Left cardiac atrium (tissue), 4 donors: ENCODE measurements around the gene BRF1. TPM values are rescaled to one million over a fixed set of nuclear protein-coding genes. Genes with fewer than 3 reads are reported as not detected.

Experiments used
- ATAC-seq, 2 donors: fragments of 200-7000 bp; cut with Tn5 transposase; one replicate each; pipeline ENCODE4 v1.9.1; 2020; ENCODE audit warnings: mild to moderate bottlenecking in 2 of 2, moderate library complexity in 2 of 2
- DNase-seq: peaks from one replicate; pipeline ENCODE4 v3.0.0-alpha.2; 2020
- intact Hi-C, 2 donors: fragments of 100-400 bp; cut with DNase I; formaldehyde crosslinking; loops; one replicate each; pipeline versions ENCODE4 v1.14.1 to v1.15.1; 2022 to 2023
- total RNA-seq, 2 donors: library from RNA; stranded (reverse); fragmentation: NEBNext Ultra II Directional; extraction: Animal tissue kit (Norgen Biotek cat#: 25700); gene quantifications; one replicate each; pipeline ENCODE4 v1.2.1, GENCODE V29; 2021
- donor health status: DM: no; HTN: yes; CAD: no.
- donor health status: DM: no; HTN: yes; CAD: no; lungs with severe emphysema.
- donor health status: DM: yes; HTN: yes; CAD: no.
- donor health status: Dilated cardiomyopathy.

The BRF1 gene
- total RNA-seq, 2 donors from 2014 or later, result 18.8 to 20.0 TPM

DNA sequence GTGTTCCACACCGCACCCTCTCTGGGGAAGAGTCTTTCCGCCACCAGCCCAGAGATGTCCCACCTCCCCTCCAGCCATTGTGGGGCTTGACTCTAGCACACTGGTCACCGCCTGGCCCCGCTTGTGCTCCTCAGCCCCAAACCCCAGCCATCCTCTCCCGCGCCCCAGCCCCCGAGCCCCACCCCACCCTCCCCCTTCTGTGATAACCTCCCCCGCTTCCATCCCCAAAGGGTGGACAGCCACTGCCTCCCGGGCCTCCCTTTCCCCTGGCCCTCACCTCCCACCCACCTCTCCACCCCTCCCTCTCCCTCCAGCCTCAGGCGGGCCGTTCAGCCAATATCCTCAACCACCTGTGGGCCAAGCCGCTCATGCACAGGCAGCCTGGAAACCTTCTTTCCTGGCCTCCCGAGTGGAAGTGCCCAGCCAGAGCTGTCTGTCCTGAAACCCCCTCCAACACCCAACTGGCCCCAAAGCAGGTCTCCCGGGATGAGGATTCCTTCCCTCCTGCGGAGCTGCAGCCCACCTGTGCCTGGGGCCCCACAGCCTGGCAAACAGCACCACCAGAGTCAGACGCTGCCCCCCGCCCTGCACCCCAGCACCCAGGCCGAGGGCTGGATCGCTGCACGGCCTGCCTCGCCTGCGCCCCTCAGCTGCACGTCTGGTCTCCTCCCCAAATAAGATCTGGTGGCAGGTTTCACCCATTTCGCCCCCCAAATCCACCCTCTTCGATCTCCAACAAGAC, 92.6 kb downstream of the BRF1 start:
- intact Hi-C loops, result loop anchor here in 1 of 2 donors (10.0 kb wide), 1 partner anchor 317 kb away; the partner anchor contains the start of gene TMEM121
- no peak for ATAC-seq
- DNase-seq, result no peak

DNA sequence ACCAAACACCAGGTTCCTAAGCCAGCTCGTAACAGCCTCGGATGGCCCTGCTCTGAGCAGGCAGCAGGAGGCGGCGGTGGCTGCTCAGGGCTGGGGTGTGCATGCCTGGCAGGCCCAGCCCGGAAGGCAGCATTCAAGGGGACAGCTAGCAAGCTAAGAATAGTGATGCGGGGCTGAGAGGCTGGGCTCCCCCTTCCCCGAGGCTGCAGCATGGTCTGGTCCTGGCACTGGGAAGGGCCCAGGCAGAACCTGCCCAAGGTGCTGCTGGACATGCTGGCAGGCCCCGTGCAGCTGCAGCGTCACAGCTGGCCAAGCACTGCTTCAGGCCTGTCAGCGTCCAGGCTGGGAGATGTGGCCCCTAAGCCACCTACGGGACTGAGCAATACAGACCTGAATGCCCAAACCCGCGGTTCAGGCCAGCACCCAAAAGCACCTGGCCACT, 93.3 kb downstream of the BRF1 start:
- intact Hi-C loops, result loop anchor here in 1 of 2 donors (10.0 kb wide), 1 partner anchor 317 kb away; the partner anchor contains the start of gene TMEM121
- DNase-seq (no peak), ATAC-seq (peak in 1 of 2 donors; percentile 9)

GRCh38 chr14:105206873-105207272, 93.9 kb downstream of the BRF1 start:
- ATAC-seq (no peak), DNase-seq (no peak)
- intact Hi-C loops, result loop anchor here in 1 of 2 donors (10.0 kb wide), 1 partner anchor 318 kb away; the partner anchor contains the start of gene TMEM121

DNA sequence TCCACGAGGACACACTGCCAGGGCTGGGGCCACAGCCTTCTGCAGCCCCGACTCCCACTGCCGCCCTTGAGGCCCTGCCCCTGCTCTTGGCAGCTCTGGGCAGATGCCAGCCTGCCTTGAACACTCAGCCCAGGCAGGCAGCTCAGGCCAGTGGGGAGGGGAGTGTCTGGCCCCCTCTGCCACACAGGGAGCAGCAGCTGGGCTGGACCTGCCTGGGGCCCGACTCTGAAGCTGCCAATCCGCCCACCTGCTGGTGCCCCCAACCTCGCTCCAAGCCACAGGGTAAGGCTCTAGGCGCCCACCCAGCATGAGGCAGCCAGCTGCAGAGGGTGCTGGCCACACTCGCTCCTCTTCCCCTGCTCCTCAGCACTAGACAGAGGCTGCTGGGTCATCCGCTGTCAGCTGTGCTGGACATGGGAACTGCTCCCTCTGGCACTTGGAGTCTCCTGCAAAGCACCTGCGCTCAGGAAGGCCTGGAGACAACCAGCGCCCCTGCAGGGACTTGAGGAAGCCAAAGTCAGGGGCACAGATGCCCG, 95.1 kb downstream of the BRF1 start:
- DNase-seq (no peak), ATAC-seq (peak; percentile 30 to 32)
- intact Hi-C loops, result loop anchor here in 1 of 2 donors (10.0 kb wide), 1 partner anchor 319 kb away; the partner anchor contains the start of gene TMEM121

GRCh38 chr14:105204931-105205672, 95.7 kb downstream of the BRF1 start:
- intact Hi-C loops, result loop anchor here (5.0 to 10.0 kb wide), 3 partner anchors 77 to 320 kb away; partner anchors contain the start of gene TMEM121 (in 1 of the 2)
- ATAC-seq (peak in 1 of 2 donors; percentile 29), DNase-seq (no peak)

GRCh38 chr14:105204206-105204930, 96.4 kb downstream of the BRF1 start:
- intact Hi-C loops, result loop anchor here (5.0 to 10.0 kb wide), 3 partner anchors 78 to 320 kb away; partner anchors contain the start of gene TMEM121 (in 1 of the 2)
- peak; percentile 47 to 79 for ATAC-seq

DNA sequence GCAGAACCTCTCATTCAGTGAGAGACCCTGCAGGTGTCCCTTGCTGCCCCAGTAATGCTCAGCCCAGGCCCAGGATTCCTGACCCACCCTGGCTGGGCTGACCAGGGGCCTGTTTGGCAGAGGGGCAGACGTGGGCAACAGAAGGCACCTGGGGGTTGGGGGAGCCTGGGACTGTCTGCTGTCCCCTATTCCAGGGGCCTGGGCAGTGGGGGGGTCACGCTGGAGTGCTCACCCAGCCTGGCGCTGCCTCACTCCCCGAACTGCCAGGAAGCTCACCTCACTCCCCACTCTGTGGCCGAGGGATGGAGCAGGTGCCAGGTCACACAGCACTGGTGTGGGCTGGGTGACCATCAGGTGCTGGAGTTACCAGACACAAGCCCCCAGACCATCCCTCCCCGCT, 97.1 kb downstream of the BRF1 start:
- intact Hi-C loops, result loop anchor here (5.0 to 10.0 kb wide), 3 partner anchors 79 to 321 kb away; partner anchors contain the start of gene TMEM121 (in 1 of the 2)
- ATAC-seq (no peak), DNase-seq (no peak)

More at GRCh38 chr14:105204206-105204930, 96.4 kb downstream of the BRF1 start:
- peak; percentile 66 for DNase-seq

DNA sequence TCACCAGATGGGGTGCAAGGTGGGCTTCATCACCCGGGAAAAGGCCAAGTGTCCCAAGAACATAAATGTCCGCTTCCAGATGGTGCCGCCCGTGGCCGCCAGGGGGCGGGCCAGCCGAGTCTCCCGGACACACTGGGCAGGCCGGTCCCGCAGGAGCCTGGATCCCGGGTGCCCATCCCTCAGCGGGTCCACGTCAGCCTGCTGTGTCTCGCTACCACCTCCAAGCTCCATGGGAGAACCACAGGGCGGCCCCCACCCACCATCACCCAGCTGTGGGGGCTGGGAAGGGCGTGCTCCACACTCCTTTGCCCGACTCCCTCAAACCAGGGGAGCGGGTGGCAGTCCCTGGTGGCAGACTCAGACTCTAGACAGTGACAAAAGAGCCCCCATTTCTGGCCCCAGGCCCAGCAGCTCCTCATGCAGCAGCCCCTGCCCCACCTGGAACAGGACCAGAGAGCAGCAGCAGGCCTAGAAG, 97.7 kb downstream of the BRF1 start:
- intact Hi-C loops, result loop anchor here (5.0 to 10.0 kb wide), 3 partner anchors 79 to 322 kb away; partner anchors contain the start of gene TMEM121 (in 1 of the 2)
- peak; percentile 47 to 60 for ATAC-seq
- DNase-seq, result peak; percentile 80

- DNase-seq (no peak), ATAC-seq (no peak)
- intact Hi-C loops, result loop anchor here (5.0 to 10.0 kb wide), 3 partner anchors 80 to 323 kb away; partner anchors contain the start of gene TMEM121 (in 1 of the 2)
Observed at GRCh38 chr14:105201925-105202513, 98.8 kb downstream of the BRF1 start.

DNA sequence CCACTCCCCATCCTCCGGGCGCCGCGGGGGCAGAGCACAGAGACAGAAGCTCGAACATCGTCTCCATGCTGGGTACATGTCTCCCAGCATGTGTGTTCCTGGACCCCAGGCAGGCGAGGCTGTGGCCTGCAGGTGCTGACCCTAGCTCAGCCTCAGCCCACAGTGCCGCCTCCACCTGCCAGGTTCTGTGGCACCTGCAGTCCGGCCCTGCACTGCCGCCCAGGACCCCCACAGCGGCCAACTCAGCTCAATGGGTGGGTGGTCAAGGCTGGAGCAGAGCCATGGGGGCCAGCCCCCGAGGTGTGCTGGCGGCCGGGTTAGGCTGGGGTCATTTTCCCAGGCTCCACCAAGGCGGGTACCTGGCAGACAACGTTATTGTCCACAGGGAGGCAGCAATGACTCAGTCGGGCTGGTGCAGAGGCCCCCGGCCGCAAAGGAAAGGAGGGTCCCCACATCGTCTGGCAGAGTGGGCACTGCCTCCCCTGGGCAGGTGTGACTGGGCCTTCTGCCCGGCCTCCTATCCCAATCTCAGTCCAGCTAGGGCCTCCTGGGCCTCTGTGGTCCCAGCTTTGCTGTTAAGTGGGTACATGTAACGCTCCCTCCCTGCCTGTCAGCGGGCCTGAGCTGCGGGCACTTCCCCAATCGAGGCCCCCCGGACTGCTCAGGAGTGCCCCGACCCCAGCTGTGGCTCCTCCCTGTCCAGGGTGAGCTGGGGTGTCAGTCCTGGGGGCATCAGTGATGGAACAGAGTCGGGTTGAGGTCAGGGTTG, 99.5 kb downstream of the BRF1 start:
- ATAC-seq (no peak), DNase-seq (no peak)
- intact Hi-C loops, result loop anchor here (5.0 to 10.0 kb wide), 3 partner anchors 81 to 323 kb away; partner anchors contain the start of gene TMEM121 (in 1 of the 2)

DNA sequence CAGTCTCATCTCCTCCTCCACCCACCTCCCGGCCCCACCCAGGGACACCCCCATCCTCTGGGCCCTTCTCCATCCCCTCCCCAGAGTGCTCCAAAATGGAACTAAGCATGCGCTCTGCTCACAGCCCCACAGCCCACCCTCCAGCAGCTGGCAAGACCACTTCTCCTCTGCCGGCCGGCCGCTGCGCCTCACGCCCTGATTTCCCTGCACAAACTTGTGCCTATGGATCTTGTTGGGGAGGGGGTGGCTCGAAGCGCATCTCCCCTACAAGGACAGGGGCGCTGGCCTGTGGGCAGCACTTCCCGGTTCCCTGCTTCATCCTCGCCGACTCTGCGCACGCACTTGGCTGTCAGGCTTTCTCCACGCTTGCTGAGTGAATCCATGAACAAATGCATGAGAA, 100.2 kb downstream of the BRF1 start:
- DNase-seq (no peak), ATAC-seq (no peak)
- intact Hi-C loops, result loop anchor here (5.0 to 10.0 kb wide), 3 partner anchors 82 to 324 kb away; partner anchors contain the start of gene TMEM121 (in 1 of the 2)

DNA sequence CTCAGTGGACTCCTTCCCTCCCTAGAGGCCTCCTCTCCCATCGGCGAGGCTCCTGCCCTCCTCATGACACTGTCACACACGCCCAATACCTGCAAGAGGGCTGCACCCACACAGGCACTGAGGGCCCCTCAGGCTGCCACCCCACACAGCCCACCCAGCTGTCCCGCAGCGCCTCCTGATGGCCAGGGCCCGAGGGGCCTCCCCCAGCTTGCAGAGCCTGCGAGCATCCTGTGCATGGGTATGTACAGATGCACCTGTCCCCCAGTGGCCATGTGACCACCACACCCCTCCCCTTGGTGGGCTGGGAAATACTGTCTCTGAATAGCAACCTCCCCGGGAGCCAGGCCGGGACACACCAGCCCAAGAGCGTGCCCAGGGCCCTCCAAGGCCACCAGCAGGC, 100.7 kb downstream of the BRF1 start:
- ATAC-seq (no peak), DNase-seq (no peak)
- intact Hi-C loops, result loop anchor here (5.0 to 10.0 kb wide), 3 partner anchors 82 to 325 kb away; partner anchors contain the start of gene TMEM121 (in 1 of the 2)

DNA sequence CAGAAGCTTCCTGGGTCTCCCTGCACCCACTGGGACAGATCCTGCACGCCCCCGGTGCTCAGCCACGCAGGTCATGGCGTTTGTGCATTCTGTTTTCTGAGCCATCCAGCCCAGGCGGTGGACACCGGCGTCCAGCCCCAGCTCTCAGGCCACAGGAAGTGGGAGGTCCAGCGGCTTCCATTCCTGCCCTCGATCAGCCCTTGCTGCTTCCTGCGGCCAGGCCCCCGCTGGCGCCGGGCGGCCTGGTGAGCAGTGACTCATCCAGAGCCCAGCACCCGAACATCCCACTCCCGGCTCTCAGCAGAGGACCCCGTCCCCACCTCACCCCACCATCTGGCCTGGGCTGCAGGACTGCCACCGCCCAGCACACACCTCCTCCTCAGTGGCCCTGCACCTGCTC, 101.7 kb downstream of the BRF1 start:
- intact Hi-C loops, result no loop called here
- peak; percentile 76 for DNase-seq
- ATAC-seq, result peak; percentile 3 to 10

DNA sequence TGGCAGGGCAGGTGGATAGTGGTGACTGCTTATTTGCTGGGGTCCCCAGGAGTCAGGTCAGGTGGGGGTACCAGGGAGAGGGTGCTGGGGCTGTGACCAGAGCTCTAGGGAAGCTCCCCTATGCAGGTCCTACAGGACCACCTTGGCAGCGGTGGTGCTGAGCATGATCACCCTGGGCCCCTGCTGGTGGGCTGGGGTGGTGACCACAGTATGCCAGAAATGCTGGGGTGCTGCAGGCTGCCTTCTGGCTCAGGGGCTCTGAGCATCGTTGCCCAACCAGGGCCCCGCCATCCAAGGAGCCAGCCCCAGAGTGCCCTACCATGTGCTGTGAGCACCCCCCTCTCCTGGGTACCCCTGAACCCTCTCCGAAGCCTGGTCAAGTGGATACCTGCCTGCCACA, 102.2 kb downstream of the BRF1 start:
- intact Hi-C loops, result no loop called here
- ATAC-seq (no peak), DNase-seq (no peak)

DNA sequence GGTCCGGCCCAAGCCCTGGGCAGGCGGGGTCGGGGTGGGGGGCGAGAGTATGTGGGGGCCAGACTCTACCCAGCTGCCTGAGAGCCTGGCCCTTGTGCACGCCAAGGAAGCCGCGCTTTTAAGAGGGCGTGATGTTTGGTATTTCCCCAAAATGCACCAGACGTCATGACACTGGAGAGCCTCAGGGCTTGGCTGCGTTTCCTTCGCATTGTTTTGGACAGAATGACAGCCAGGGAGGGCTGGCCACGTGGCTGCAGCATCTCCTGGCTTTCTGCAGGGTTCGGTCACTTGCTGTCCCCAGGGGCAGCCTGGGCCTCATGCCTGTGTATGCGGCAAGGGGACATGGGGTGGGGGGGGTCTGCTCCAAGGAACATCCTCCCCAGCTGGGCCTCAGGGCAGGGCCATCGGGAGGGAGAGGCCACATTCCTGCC, 103.6 kb downstream of the BRF1 start:
- intact Hi-C loops, result no loop called here
- ATAC-seq (peak; percentile 22 to 39), DNase-seq (peak; percentile 69)

DNA sequence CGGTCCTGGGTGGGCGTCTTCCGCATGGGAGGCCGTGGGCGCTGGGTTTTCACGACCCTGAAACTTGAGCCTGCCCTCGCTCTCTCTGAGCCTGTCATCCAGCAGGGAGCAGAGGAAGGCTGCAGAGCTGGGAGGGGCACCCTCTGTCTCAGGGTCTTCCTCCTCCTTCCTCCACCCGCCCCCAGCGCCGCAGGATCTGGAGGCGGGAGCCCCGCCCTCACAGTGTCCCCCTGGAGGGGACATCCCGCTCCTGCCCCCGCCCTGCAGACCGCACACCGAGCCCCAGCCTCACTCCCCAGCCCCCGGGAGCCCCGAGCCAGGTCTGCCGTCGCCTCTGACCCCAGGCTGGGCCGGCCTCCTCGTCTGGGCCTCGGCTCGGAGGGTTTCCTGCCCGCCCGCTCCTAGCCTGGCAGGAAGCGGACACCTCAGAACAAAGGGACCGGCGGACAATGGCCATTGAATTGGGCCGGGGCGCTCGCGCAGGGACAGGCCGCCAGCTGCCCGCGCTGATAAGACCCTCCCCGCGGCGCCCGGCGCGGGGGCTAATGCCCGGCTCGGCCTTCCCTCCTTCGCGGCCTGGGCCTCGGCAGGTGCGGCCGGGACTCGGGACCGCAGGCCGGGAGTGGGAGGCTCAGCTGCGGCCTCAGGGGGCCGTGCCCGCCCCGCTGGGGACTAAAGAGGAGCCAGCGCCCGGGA, 104.4 kb downstream of the BRF1 start:
- DNase-seq (peak; percentile 71), ATAC-seq (peak; percentile 45 to 51)
- intact Hi-C loops, result no loop called here
